ENCODE measurements around the gene ITPR1. TPM values are rescaled to one million over a fixed set of nuclear protein-coding genes. Genes with fewer than 3 reads are reported as not detected.

The ITPR1 gene
- total RNA-seq, 1 donor, result 16.4 TPM

GRCh38 chr3:4504340-4505261, 11.5 kb downstream of the ITPR1 start:
- TF ChIP-seq, protein P1, sequence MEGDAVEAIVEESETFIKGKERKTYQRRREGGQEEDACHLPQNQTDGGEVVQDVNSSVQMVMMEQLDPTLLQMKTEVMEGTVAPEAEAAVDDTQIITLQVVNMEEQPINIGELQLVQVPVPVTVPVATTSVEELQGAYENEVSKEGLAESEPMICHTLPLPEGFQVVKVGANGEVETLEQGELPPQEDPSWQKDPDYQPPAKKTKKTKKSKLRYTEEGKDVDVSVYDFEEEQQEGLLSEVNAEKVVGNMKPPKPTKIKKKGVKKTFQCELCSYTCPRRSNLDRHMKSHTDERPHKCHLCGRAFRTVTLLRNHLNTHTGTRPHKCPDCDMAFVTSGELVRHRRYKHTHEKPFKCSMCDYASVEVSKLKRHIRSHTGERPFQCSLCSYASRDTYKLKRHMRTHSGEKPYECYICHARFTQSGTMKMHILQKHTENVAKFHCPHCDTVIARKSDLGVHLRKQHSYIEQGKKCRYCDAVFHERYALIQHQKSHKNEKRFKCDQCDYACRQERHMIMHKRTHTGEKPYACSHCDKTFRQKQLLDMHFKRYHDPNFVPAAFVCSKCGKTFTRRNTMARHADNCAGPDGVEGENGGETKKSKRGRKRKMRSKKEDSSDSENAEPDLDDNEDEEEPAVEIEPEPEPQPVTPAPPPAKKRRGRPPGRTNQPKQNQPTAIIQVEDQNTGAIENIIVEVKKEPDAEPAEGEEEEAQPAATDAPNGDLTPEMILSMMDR (IDR thresholded peaks at IDR 0.05; ENCODE audit: insufficient read depth, low read depth, low read length), result no peak
- DNase-seq (ENCODE audit: low read depth), result peak; percentile 29
- H3K4me3 ChIP-seq (ENCODE audit: low read depth, low read length), result peak overlapping the region; percentile 3

GRCh38 chr3:4505688-4506558, 12.8 kb downstream of the ITPR1 start:
- H3K4me3 ChIP-seq (ENCODE audit: low read depth, low read length), result no peak overlapping the region
- no peak for DNase-seq (ENCODE audit: low read depth)
- TF ChIP-seq, protein P1 (IDR thresholded peaks at IDR 0.05; ENCODE audit: insufficient read depth, low read depth, low read length), result no peak

- TF ChIP-seq, protein P1 (IDR thresholded peaks at IDR 0.05; ENCODE audit: insufficient read depth, low read depth, low read length), result no peak
- H3K4me3 ChIP-seq (ENCODE audit: low read depth, low read length), result no peak overlapping the region
- no peak for DNase-seq (ENCODE audit: low read depth)
Measured at GRCh38 chr3:4506559-4507023, 13.4 kb downstream of the ITPR1 start.

- TF ChIP-seq, protein P1 (IDR thresholded peaks at IDR 0.05; ENCODE audit: insufficient read depth, low read depth, low read length), result no peak
- DNase-seq (ENCODE audit: low read depth), result peak; percentile 61
- no peak overlapping the region for H3K4me3 ChIP-seq (ENCODE audit: low read depth, low read length)
Measured at GRCh38 chr3:4507024-4507596, 14.0 kb downstream of the ITPR1 start.

GRCh38 chr3:4508048-4508981, 15.2 kb downstream of the ITPR1 start:
- TF ChIP-seq, protein P1 (IDR thresholded peaks at IDR 0.05; ENCODE audit: insufficient read depth, low read depth, low read length), result no peak
- H3K4me3 ChIP-seq (ENCODE audit: low read depth, low read length), result no peak overlapping the region
- DNase-seq (ENCODE audit: low read depth), result no peak

Data from fibroblast of villous mesenchyme (primary cell).